DOHH2 (cell line): ENCODE measurements around the gene HSFX1.
"Not testable (repeated sequence)": the region's sequence is repeated elsewhere in the genome, so short reads cannot be mapped to it uniquely, and the experiment has no call there.

Source experiments
- H3F3A ChIP-seq: fragments of 200-600 bp; sonication (generic), shearing (Covaris generic); 2 replicates; pipeline ENCODE4 v1.6.0; 2016; ENCODE audit warnings: antibody characterized with exemption, mild to moderate bottlenecking; ENCODE audit not compliant: control insufficient read depth, insufficient read depth
- H3K27ac ChIP-seq: fragments of 200-600 bp; sonication (generic); 2 replicates; pipeline ENCODE4 v1.5.1; 2014; ENCODE audit warnings: low read depth, mild to moderate bottlenecking, low read length, moderate library complexity
- H3K27me3 ChIP-seq: fragments of 200-600 bp; sonication (generic); 2 replicates; pipeline ENCODE4 v1.6.1; 2014; ENCODE audit warnings: mild to moderate bottlenecking, low read length, mixed read lengths; ENCODE audit not compliant: control insufficient read depth
- H3K36me3 ChIP-seq: fragments of 200-600 bp; sonication (generic); 2 replicates; pipeline ENCODE4 v1.6.1; 2014; ENCODE audit warnings: mild to moderate bottlenecking, low read length, moderate library complexity, mixed read lengths; ENCODE audit not compliant: control insufficient read depth
- H3K4me1 ChIP-seq: fragments of 200-600 bp; sonication (generic); 2 replicates; pipeline ENCODE4 v1.6.1; 2014; ENCODE audit warnings: mild to moderate bottlenecking, low read length, mixed read lengths; ENCODE audit not compliant: control insufficient read depth
- H3K4me2 ChIP-seq: fragments of 200-600 bp; sonication (generic); 2 replicates; pipeline ENCODE4 v1.6.0; 2014; ENCODE audit warnings: mild to moderate bottlenecking, low read length, moderate library complexity
- H3K4me3 ChIP-seq: fragments of 200-600 bp; sonication (generic); 2 replicates; pipeline ENCODE4 v1.5.1; 2014; ENCODE audit warnings: mild to moderate bottlenecking, low read length, mixed read lengths
- H3K79me2 ChIP-seq: fragments of 200-600 bp; sonication (generic); 2 replicates; pipeline ENCODE4 v1.6.1; 2014; ENCODE audit warnings: mild to moderate bottlenecking, low read length, mixed read lengths; ENCODE audit not compliant: control insufficient read depth
- H3K9me2 ChIP-seq: fragments of 200-600 bp; sonication (generic); replicated peaks from 2 replicates; pipeline ENCODE4 v1.6.1; 2014; ENCODE audit warnings: mild to moderate bottlenecking, low read length, mixed read lengths; ENCODE audit not compliant: control insufficient read depth
- H3K9me3 ChIP-seq: fragments of 200-600 bp; sonication (generic); 2 replicates; pipeline ENCODE4 v1.6.1; 2014; ENCODE audit warnings: antibody characterized with exemption, low read length, mixed read lengths; ENCODE audit not compliant: control insufficient read depth, insufficient read depth
- H4K20me1 ChIP-seq: fragments of 200-600 bp; sonication (generic); 2 replicates; pipeline ENCODE4 v1.6.0; 2014; ENCODE audit warnings: low read depth, mild to moderate bottlenecking, antibody characterized with exemption, low read length, moderate library complexity; ENCODE audit not compliant: control insufficient read depth, insufficient read depth
- CTCF ChIP-seq: fragments of 200-600 bp; sonication (generic); IDR thresholded peaks from one replicate; pipeline ENCODE4 v1.5.1; 2014; ENCODE audit warnings: antibody characterized with exemption, mild to moderate bottlenecking, low read depth, low read length; ENCODE audit not compliant: poor library complexity, severe bottlenecking
- EZH2phosphoT487 ChIP-seq: fragments of 200-600 bp; sonication (generic); IDR thresholded peaks from 2 replicates; pipeline ENCODE4 v1.6.1; 2017; ENCODE audit warnings: borderline replicate concordance, mild to moderate bottlenecking, antibody characterized with exemption, low read length, moderate library complexity, mixed read lengths

HSFX1 gene

GRCh38 chrX:149758068-149758714 is 15.7 kb upstream of the HSFX1 start:
- TF ChIP-seq CTCF: no peak
- TF ChIP-seq EZH2phosphoT487: no peak
- no peaks in the 10 kb centered on the region for H3F3A ChIP-seq
- no peaks in the 10 kb centered on the region for H3K9me2 ChIP-seq
- H3K4me3 ChIP-seq: no peak overlapping the region
- H3K4me2 ChIP-seq: no peak overlapping the region
- no peaks in the 10 kb centered on the region for H3K27me3 ChIP-seq
- no peaks in the 10 kb centered on the region for H3K9me3 ChIP-seq
- H3K4me1 ChIP-seq: no peaks in the 10 kb centered on the region
- H3K79me2 ChIP-seq: no peaks in the 10 kb centered on the region
- no peaks in the 10 kb centered on the region for H3K36me3 ChIP-seq
- no peaks in the 10 kb centered on the region for H4K20me1 ChIP-seq
- no peak overlapping the region for H3K27ac ChIP-seq

DNA sequence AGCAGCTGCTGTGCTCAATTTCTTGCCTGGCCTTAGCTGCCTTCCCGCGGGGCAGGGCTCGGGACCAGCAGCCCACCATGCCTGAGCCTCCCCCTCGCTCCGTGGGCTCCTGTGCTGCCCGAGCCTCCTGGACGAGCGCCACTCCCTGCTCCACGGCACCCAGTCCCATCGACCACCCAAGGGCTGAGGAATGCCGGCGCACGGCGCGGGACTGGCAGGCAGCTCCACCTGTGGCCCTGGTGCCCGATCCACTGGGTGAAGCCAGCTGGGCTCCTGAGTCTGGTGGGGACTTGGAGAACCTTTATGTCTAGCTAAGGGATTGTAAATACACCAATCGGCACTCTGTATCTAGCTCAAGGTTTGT is 15.2 kb upstream of the HSFX1 start:
- H3K4me3 ChIP-seq, H3K27ac ChIP-seq, H3K4me1 ChIP-seq, H3K27me3 ChIP-seq, H3K79me2 ChIP-seq, H3K9me2 ChIP-seq, H3K9me3 ChIP-seq, H3F3A ChIP-seq, H4K20me1 ChIP-seq, H3K36me3 ChIP-seq, H3K4me2 ChIP-seq: not testable (repeated sequence)

GRCh38 chrX:149759824-149760223 is 14.0 kb upstream of the HSFX1 start:
- Histone ChIP-seq H3F3A (no peaks in the 10 kb centered on the region), H3K27me3 (no peaks in the 10 kb centered on the region), H3K36me3 (no peaks in the 10 kb centered on the region), H3K4me3 (no peak overlapping the region), H3K4me1 (no peaks in the 10 kb centered on the region), H3K27ac (no peak overlapping the region), H4K20me1 (no peaks in the 10 kb centered on the region), H3K9me3 (no peaks in the 10 kb centered on the region), H3K9me2 (no peaks in the 10 kb centered on the region), H3K79me2 (no peaks in the 10 kb centered on the region), H3K4me2 (no peak overlapping the region)
- TF ChIP-seq CTCF: no peak
- no peak for TF ChIP-seq EZH2phosphoT487

GRCh38 chrX:149760965-149761364 is 12.9 kb upstream of the HSFX1 start:
- H3K4me2 ChIP-seq: no peak overlapping the region
- TF ChIP-seq CTCF (no peak), EZH2phosphoT487 (no peak)

DNA sequence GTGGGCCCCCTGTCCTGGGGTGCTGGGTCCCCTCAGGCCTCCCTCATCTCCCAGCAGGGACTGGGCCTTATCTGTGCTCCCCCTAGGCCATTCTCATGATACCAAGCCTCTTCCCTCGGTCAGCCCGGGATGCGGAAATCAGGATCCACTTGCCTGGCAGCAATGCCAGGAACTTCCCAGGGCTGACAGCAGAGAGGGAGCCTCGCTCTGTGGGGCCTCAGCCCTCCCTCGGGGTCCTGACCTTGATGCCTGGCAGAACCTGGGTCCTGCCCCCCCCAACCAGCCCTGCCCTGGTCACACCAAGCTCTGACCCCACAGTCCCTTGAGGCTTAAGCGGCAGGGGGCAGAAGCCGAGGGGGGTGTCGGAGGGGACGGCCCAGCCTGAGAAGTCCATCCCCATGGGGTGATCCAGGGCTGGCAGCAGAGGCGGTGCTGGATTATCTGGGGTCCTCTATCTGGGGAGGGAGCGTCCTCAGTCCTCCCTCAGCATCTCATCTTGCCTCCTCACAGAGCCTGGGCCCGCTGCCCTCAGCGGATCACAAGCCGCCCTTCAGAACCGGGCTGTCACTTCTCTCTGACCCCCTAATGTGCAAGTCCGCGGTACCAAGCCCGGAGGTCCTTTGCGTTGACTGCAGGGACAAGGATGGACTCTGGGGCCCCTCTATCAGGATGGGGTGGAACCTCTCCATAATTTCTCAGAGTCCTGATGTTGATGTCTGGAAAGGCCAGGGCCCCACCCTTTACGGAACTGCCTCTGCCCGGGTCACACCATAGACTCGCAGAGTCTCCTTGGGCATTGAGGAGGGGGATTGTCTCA is 11.8 kb upstream of the HSFX1 start:
- not testable (repeated sequence) for H3K4me2 ChIP-seq, H3K27ac ChIP-seq, H3K9me2 ChIP-seq, H3K79me2 ChIP-seq, H3K36me3 ChIP-seq, H4K20me1 ChIP-seq, H3F3A ChIP-seq, H3K27me3 ChIP-seq, H3K4me3 ChIP-seq, H3K9me3 ChIP-seq, H3K4me1 ChIP-seq

More at GRCh38 chrX:149760965-149761364, 12.9 kb upstream of the HSFX1 start:
- Histone ChIP-seq H3K79me2 (no peaks in the 10 kb centered on the region), H3K36me3 (no peaks in the 10 kb centered on the region), H3F3A (no peaks in the 10 kb centered on the region), H3K4me1 (no peaks in the 10 kb centered on the region), H3K9me3 (no peaks in the 10 kb centered on the region), H3K9me2 (no peaks in the 10 kb centered on the region), H3K27me3 (no peaks in the 10 kb centered on the region), H4K20me1 (no peaks in the 10 kb centered on the region), H3K4me3 (no peak overlapping the region), H3K27ac (no peak overlapping the region)
